Measurements from ENCODE around the gene PIAS1. TPM values are rescaled to one million over a fixed set of nuclear protein-coding genes. Genes with fewer than 3 reads are reported as not detected.
"Not testable (repeated sequence)": the region's sequence is repeated elsewhere in the genome, so short reads cannot be mapped to it uniquely, and the experiment has no call there.

PIAS1 gene
- total RNA-seq, 1 experiment from 2014 or later: 25.9 TPM

GRCh38 chr15:68202994-68203393 is 148.9 kb downstream of the PIAS1 start:
- H3K27ac ChIP-seq (ENCODE audit: low read depth, low read length); H3K9me2 ChIP-seq (ENCODE audit: insufficient read depth); H3K9me3 ChIP-seq (ENCODE audit: control insufficient read depth in 1 of 2, insufficient read depth in 1 of 2, low read depth in 1 of 2, low read length in 2 of 2); H3K9ac ChIP-seq (ENCODE audit: low read length); H4K20me1 ChIP-seq (ENCODE audit: insufficient read depth); CTCF ChIA-PET; POLR2A ChIA-PET; BruUV-seq (replicated peaks); H3K36me3 ChIP-seq (ENCODE audit: control insufficient read depth in 1 of 2, insufficient read depth in 2 of 2, low read length in 2 of 2); H2AFZ ChIP-seq (ENCODE audit: low read depth, low read length, poor library complexity, severe bottlenecking); H3K27me3 ChIP-seq (ENCODE audit: insufficient read depth, low read length); H3K4me3 ChIP-seq (replicated peaks in 1 of 2; ENCODE audit: low read depth in 1 of 2, low read length in 2 of 2); H3K4me2 ChIP-seq (ENCODE audit: low read length); ATAC-seq; RAD21 ChIA-PET (ENCODE audit: low non-redundant PET in 1 of 2, low total read pairs in 2 of 2, uncharacterized antibody in 2 of 2, unreplicated experiment in 2 of 2); DNase-seq (ENCODE audit: low read depth, low spot score); intact Hi-C loops (cut with micrococcal nuclease): not testable (repeated sequence)
- H3K4me1 ChIP-seq (ENCODE audit: control insufficient read depth in 1 of 2, insufficient read depth in 2 of 2, low read length in 2 of 2): peaks cover 6 to 20% of the 10 kb centered on the region in 2 experiments; a peak in 3 of 4 replicates
- peaks cover 23% of the 10 kb centered on the region; the same call in 1 of the 2 replicates for H3K79me2 ChIP-seq (ENCODE audit: insufficient read depth, low read length)

GRCh38 chr15:68203486-68203885 is 149.4 kb downstream of the PIAS1 start:
- ChIA-PET RAD21 (ENCODE audit: low non-redundant PET in 1 of 2, low total read pairs in 2 of 2, uncharacterized antibody in 2 of 2, unreplicated experiment in 2 of 2) (no interaction called here), POLR2A (no interaction called here), CTCF (no interaction called here)
- no TSS peak for BruUV-seq (replicated peaks)
- H2AFZ ChIP-seq (ENCODE audit: low read depth, low read length, poor library complexity, severe bottlenecking): no peak overlapping the region
- H3K27me3 ChIP-seq (ENCODE audit: insufficient read depth, low read length): no peaks in the 10 kb centered on the region
- no peaks in the 10 kb centered on the region for H3K9me3 ChIP-seq (ENCODE audit: control insufficient read depth in 1 of 2, insufficient read depth in 1 of 2, low read depth in 1 of 2, low read length in 2 of 2)
- H3K79me2 ChIP-seq (ENCODE audit: insufficient read depth, low read length): peaks cover 23% of the 10 kb centered on the region; the same call in 1 of the 2 replicates
- no peak overlapping the region for H3K27ac ChIP-seq (ENCODE audit: low read depth, low read length)
- H3K9me2 ChIP-seq (ENCODE audit: insufficient read depth): no peaks in the 10 kb centered on the region
- H3K4me3 ChIP-seq (replicated peaks in 1 of 2; ENCODE audit: low read depth in 1 of 2, low read length in 2 of 2): no peak overlapping the region
- intact Hi-C loops (cut with micrococcal nuclease): no loop called here
- H4K20me1 ChIP-seq (ENCODE audit: insufficient read depth): no peaks in the 10 kb centered on the region
- DNase-seq (ENCODE audit: low read depth, low spot score) (no peak), ATAC-seq (no peak)
- H3K4me1 ChIP-seq (ENCODE audit: control insufficient read depth in 1 of 2, insufficient read depth in 2 of 2, low read length in 2 of 2): peaks cover 6 to 20% of the 10 kb centered on the region in 2 experiments; a peak in 3 of 4 replicates
- no peak overlapping the region for H3K4me2 ChIP-seq (ENCODE audit: low read length)
- H3K36me3 ChIP-seq (ENCODE audit: control insufficient read depth in 1 of 2, insufficient read depth in 2 of 2, low read length in 2 of 2): no peaks in the 10 kb centered on the region; a peak in 1 of 4 replicates
- H3K9ac ChIP-seq (ENCODE audit: low read length): no peak overlapping the region
- TF ChIP-seq ELF1 (IDR thresholded peaks at IDR 0.05; ENCODE audit: borderline replicate concordance, low read depth): no peak
- TF ChIP-seq ZBTB33 (IDR thresholded peaks at IDR 0.05; ENCODE audit: extremely low read depth, insufficient replicate concordance, low read length): no peak
- no peak for TF ChIP-seq JUND (IDR thresholded peaks at IDR 0.05)
- no peak for TF ChIP-seq FOSL1 (IDR thresholded peaks at IDR 0.05; ENCODE audit: low read depth)
- TF ChIP-seq CEBPB (IDR thresholded peaks at IDR 0.05; ENCODE audit: low read depth): no peak
- TF ChIP-seq CBX3 (IDR thresholded peaks at IDR 0.05; ENCODE audit: low read depth): no peak
- no peak for TF ChIP-seq ZNF274 (IDR thresholded peaks at IDR 0.05; ENCODE audit: low read depth, low read length)
- no peak for TF ChIP-seq TCF7L2 (IDR thresholded peaks at IDR 0.05; ENCODE audit: borderline replicate concordance, extremely low read depth, insufficient read depth, insufficient read length)
- TF ChIP-seq YY1 (IDR thresholded peaks at IDR 0.05; ENCODE audit: extremely low read depth, insufficient replicate concordance, low read depth, low read length): no peak
- no peak for TF ChIP-seq SIN3A (IDR thresholded peaks at IDR 0.05; ENCODE audit: low read depth)
- TF ChIP-seq EGR1 (IDR thresholded peaks at IDR 0.05; ENCODE audit: low read depth): no peak
- no peak for TF ChIP-seq ZFX (IDR thresholded peaks at IDR 0.05)
- TF ChIP-seq REST (IDR thresholded peaks at IDR 0.05; ENCODE audit: low read depth): no peak
- TF ChIP-seq ATF3 (IDR thresholded peaks at IDR 0.05): no peak
- TF ChIP-seq MAX (IDR thresholded peaks at IDR 0.05): no peak
- no peak for TF ChIP-seq EZH2phosphoT487 (IDR thresholded peaks at IDR 0.05; ENCODE audit: borderline replicate concordance)

Data from HCT116 (cell line).